ENCODE data around the gene HACD2.

HACD2 gene

GRCh38 chr3:123444744-123445143 is 140.1 kb downstream of the HACD2 start:
- H3K9me3 ChIP-seq (ENCODE audit: insufficient read depth, low read length) = no peaks in the 10 kb centered on the region
- no peak overlapping the region for H2AFZ ChIP-seq (ENCODE audit: low read depth, low read length, severe bottlenecking)
- H3K4me3 ChIP-seq (ENCODE audit: insufficient read depth, low read length, poor library complexity, severe bottlenecking) = no peak overlapping the region
- no peaks in the 10 kb centered on the region for H3K79me2 ChIP-seq (ENCODE audit: insufficient read depth, low read length)
- no peaks in the 10 kb centered on the region for H3K9me2 ChIP-seq (replicated peaks; ENCODE audit: insufficient read depth, low read length)
- H3K27me3 ChIP-seq (ENCODE audit: low read length) = no peaks in the 10 kb centered on the region
- H3K4me2 ChIP-seq (ENCODE audit: low read depth, low read length, poor library complexity, severe bottlenecking) = no peak overlapping the region
- no peaks in the 10 kb centered on the region for H3F3A ChIP-seq (ENCODE audit: insufficient read depth)
- no peak overlapping the region for H3K27ac ChIP-seq (ENCODE audit: low read depth, low read length)
- H3K36me3 ChIP-seq (ENCODE audit: low read length) = no peaks in the 10 kb centered on the region
- no peaks in the 10 kb centered on the region for H4K20me1 ChIP-seq (ENCODE audit: low read depth, low read length)
- TF ChIP-seq CTCF (IDR thresholded peaks at IDR 0.05; ENCODE audit: insufficient read depth, low read length, poor library complexity, severe bottlenecking) (no peak), EZH2phosphoT487 (conservative IDR thresholded peaks at IDR 0.05; ENCODE audit: low read length) (no peak)
- H3K9ac ChIP-seq (ENCODE audit: low read length) = no peak overlapping the region

GRCh38 chr3:123444023-123444422 is 140.8 kb downstream of the HACD2 start:
- TF ChIP-seq CTCF (IDR thresholded peaks at IDR 0.05; ENCODE audit: insufficient read depth, low read length, poor library complexity, severe bottlenecking) (no peak), EZH2phosphoT487 (conservative IDR thresholded peaks at IDR 0.05; ENCODE audit: low read length) (no peak)
- Histone ChIP-seq H3K27ac (ENCODE audit: low read depth, low read length) (no peak overlapping the region), H3K4me2 (ENCODE audit: low read depth, low read length, poor library complexity, severe bottlenecking) (no peak overlapping the region), H3F3A (ENCODE audit: insufficient read depth) (no peaks in the 10 kb centered on the region), H3K4me3 (ENCODE audit: insufficient read depth, low read length, poor library complexity, severe bottlenecking) (no peak overlapping the region), H3K79me2 (ENCODE audit: insufficient read depth, low read length) (no peaks in the 10 kb centered on the region), H3K9ac (ENCODE audit: low read length) (no peak overlapping the region), H3K9me2 (replicated peaks; ENCODE audit: insufficient read depth, low read length) (no peaks in the 10 kb centered on the region), H3K9me3 (ENCODE audit: insufficient read depth, low read length) (no peaks in the 10 kb centered on the region), H4K20me1 (ENCODE audit: low read depth, low read length) (no peaks in the 10 kb centered on the region), H3K27me3 (ENCODE audit: low read length) (no peaks in the 10 kb centered on the region), H3K36me3 (ENCODE audit: low read length) (no peaks in the 10 kb centered on the region), H2AFZ (ENCODE audit: low read depth, low read length, severe bottlenecking) (no peak overlapping the region)

GRCh38 chr3:123442908-123443307 is 141.9 kb downstream of the HACD2 start:
- TF ChIP-seq CTCF (IDR thresholded peaks at IDR 0.05; ENCODE audit: insufficient read depth, low read length, poor library complexity, severe bottlenecking) (no peak), EZH2phosphoT487 (conservative IDR thresholded peaks at IDR 0.05; ENCODE audit: low read length) (no peak)
- Histone ChIP-seq H3K9me2 (replicated peaks; ENCODE audit: insufficient read depth, low read length) (no peaks in the 10 kb centered on the region), H3K79me2 (ENCODE audit: insufficient read depth, low read length) (no peaks in the 10 kb centered on the region), H3K4me3 (ENCODE audit: insufficient read depth, low read length, poor library complexity, severe bottlenecking) (no peak overlapping the region), H3K36me3 (ENCODE audit: low read length) (no peaks in the 10 kb centered on the region), H3K9ac (ENCODE audit: low read length) (no peak overlapping the region), H3K9me3 (ENCODE audit: insufficient read depth, low read length) (no peaks in the 10 kb centered on the region), H4K20me1 (ENCODE audit: low read depth, low read length) (no peaks in the 10 kb centered on the region), H2AFZ (ENCODE audit: low read depth, low read length, severe bottlenecking) (no peak overlapping the region), H3K4me2 (ENCODE audit: low read depth, low read length, poor library complexity, severe bottlenecking) (no peak overlapping the region), H3F3A (ENCODE audit: insufficient read depth) (no peaks in the 10 kb centered on the region), H3K27ac (ENCODE audit: low read depth, low read length) (no peak overlapping the region), H3K27me3 (ENCODE audit: low read length) (no peaks in the 10 kb centered on the region)

Data from SU-DHL-6 (cell line).